HK-2 (cell line): Measurements from ENCODE around the gene GAPT.
"Not testable (repeated sequence)": the region's sequence is repeated elsewhere in the genome, so short reads cannot be mapped to it uniquely, and the experiment has no call there.

Source experiments
- DNase-seq: peaks from one replicate; pipeline ENCODE4 v3.0.0-alpha.2; 2018; ENCODE audit not compliant: unreplicated experiment

GAPT gene

GRCh38 chr5:58503390-58504046 lies 12.3 kb downstream of the GAPT start:
- no peak for DNase-seq

- DNase-seq, result no peak
Measured at GRCh38 chr5:58504766-58505165, 13.5 kb downstream of the GAPT start.

- DNase-seq, result no peak
Measured at GRCh38 chr5:58505502-58505901, 14.3 kb downstream of the GAPT start.

GRCh38 chr5:58505971-58506640 lies 14.9 kb downstream of the GAPT start:
- DNase-seq, result no peak

DNA sequence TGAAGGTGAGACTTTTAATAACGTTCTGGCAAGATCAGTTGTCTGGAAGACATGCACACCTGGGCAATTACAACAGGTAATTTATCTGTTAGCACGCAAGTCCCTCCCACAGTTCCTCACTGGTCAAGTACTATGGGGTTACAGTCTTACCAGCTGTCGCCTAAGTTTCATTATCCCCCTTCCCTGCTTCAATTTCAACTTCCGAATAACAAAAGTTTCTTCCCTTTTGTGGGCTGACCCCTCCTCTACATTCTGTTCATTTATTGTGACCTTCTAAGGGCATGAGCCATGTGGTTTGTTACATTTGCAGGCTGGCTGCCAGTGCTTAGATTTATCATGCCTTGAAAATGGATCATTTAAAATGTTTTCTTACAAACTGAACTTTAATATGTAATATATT lies 16.5 kb downstream of the GAPT start:
- DNase-seq, result no peak

- DNase-seq, result no peak
Measured at GRCh38 chr5:58517198-58517597, 26.0 kb downstream of the GAPT start.

DNA sequence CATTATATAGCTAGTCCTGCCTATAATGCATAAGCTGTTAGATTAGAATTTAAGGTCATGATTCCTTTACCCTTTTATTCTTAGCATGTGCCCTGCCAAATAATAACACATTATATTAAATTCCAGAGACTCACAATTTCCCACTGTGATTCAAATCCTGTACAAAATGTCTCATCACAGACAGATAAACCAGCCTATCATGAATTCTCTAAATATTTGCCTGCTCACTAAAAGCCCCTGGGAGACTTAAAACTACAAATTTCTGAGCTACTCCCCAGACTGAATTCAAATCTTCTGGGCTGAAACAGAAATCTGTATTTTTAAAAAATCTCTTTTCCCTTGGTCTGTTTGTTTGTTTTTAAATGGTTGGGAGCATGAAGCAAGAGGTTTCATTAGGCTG lies 32.7 kb downstream of the GAPT start:
- no peak for DNase-seq

GRCh38 chr5:58524571-58524970 lies 33.3 kb downstream of the GAPT start:
- no peak for DNase-seq

- no peak for DNase-seq
Measured at GRCh38 chr5:58530942-58531490, 39.8 kb downstream of the GAPT start.

DNA sequence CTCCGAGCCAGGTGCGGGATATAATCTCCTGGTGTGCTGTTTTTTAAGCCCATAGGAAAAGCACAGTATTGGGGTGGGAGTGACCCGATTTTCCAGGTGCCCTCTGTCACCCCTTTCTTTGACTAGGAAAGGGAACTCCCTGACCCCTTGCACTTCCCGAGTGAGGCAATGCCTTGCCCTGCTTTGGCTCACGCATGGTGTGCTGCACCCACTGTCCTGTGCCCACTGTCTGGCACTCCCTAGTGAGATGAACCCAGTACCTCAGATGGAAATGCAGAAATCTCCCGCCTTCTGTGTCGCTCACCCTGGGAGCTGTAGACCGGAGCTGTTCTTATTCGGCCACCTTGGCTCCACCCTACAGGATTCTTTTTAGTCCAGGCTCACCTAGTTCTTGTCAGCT lies 50.7 kb downstream of the GAPT start:
- not testable (repeated sequence) for DNase-seq

DNA sequence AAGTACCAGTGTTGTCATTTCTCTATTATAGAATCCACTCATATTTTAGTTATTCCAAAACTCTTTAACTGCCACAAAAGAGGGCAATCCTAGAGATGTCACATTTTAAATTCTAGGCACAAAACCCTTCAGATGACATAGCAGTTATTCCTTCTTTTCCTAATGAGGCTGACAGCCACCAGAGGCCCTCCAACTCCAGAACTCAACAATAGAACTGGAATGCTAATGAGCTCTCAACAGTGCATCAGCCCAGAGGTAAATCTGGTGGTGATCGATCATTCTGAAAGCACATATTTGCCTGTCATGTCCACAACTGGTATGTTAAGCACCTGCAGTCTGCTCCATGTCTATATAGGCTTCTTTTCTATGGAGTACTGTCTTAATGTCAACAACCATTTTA lies 51.5 kb downstream of the GAPT start:
- DNase-seq, result no peak

GRCh38 chr5:58543723-58544122 lies 52.5 kb downstream of the GAPT start:
- no peak for DNase-seq

GRCh38 chr5:58544195-58544594 lies 53.0 kb downstream of the GAPT start:
- DNase-seq, result no peak

- no peak for DNase-seq
Measured at GRCh38 chr5:58544926-58545325, 53.7 kb downstream of the GAPT start.

DNA sequence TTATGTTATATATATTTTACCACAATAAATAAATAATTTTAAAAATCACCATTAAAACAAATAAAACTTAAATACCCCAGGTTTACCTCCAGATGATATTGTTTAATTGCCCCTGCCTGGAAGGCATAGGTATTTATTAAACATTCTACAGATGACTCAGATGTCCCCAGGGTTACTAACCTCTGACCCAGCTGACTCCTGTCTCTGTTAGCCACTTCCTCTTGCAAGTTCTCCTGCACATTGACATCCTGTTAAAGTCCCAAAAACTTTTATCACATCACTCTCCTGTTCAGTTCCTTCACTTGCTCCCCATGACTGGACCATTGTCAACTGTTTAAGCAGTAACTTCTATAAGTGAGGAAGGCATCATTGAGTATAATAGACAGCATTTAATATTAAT lies 54.7 kb downstream of the GAPT start:
- DNase-seq, result no peak
